Myocyte (in vitro differentiated cells): ENCODE measurements around the gene TMPRSS13. TPM values are rescaled to one million over a fixed set of nuclear protein-coding genes. Genes with fewer than 3 reads are reported as not detected.
"Not testable (repeated sequence)": the region's sequence is repeated elsewhere in the genome, so short reads cannot be mapped to it uniquely, and the experiment has no call there.

Source experiments
- DNase-seq: peaks from one replicate; pipeline ENCODE4 v3.0.0-alpha.2; 2012; ENCODE audit warnings: low read depth
- total RNA-seq: library from RNA; depleted of rRNA; stranded (reverse); fragments of >200 nt; gene quantifications from 2 replicates; pipeline ENCODE4 v1.2.3, GENCODE V29; 2014

The TMPRSS13 gene
- total RNA-seq, 1 donor from 2014 or later, result not detected

GRCh38 chr11:117931331-117931950 lies 2.2 kb upstream of the TMPRSS13 start:
- DNase-seq, result no peak

GRCh38 chr11:117930668-117931330 lies 1.6 kb upstream of the TMPRSS13 start:
- no peak for DNase-seq

GRCh38 chr11:117929916-117930570 lies 841 bp upstream of the TMPRSS13 start:
- no peak for DNase-seq

- DNase-seq, result no peak
Observed at GRCh38 chr11:117928446-117929141, 608 bp downstream of the TMPRSS13 start.

GRCh38 chr11:117927926-117928325 lies 1.3 kb downstream of the TMPRSS13 start:
- DNase-seq, result no peak

GRCh38 chr11:117926166-117926565 lies 3.0 kb downstream of the TMPRSS13 start:
- DNase-seq, result not testable (repeated sequence)

- DNase-seq, result no peak
Observed at GRCh38 chr11:117925198-117925925, 3.8 kb downstream of the TMPRSS13 start.

- no peak for DNase-seq
Observed at GRCh38 chr11:117924631-117925170, 4.5 kb downstream of the TMPRSS13 start.

GRCh38 chr11:117923773-117924172 lies 5.4 kb downstream of the TMPRSS13 start:
- no peak for DNase-seq

GRCh38 chr11:117923275-117923674 lies 5.9 kb downstream of the TMPRSS13 start:
- DNase-seq, result no peak

GRCh38 chr11:117921893-117922292 lies 7.3 kb downstream of the TMPRSS13 start:
- DNase-seq, result no peak

GRCh38 chr11:117921456-117921855 lies 7.7 kb downstream of the TMPRSS13 start:
- DNase-seq, result no peak

GRCh38 chr11:117919781-117920221 lies 9.4 kb downstream of the TMPRSS13 start:
- no peak for DNase-seq

GRCh38 chr11:117919341-117919740 lies 9.9 kb downstream of the TMPRSS13 start:
- no peak for DNase-seq

GRCh38 chr11:117918366-117919255 lies 10.6 kb downstream of the TMPRSS13 start:
- no peak for DNase-seq

GRCh38 chr11:117917591-117918151 lies 11.5 kb downstream of the TMPRSS13 start:
- DNase-seq, result no peak

- DNase-seq, result no peak
Observed at GRCh38 chr11:117916956-117917355, 12.2 kb downstream of the TMPRSS13 start.

GRCh38 chr11:117915672-117916235 lies 13.4 kb downstream of the TMPRSS13 start:
- DNase-seq, result no peak

- no peak for DNase-seq
Observed at GRCh38 chr11:117914991-117915618, 14.1 kb downstream of the TMPRSS13 start.
